GM12878 (cell line): ENCODE results near the gene EMC1.

Experiments used
- CHD1 ChIP-seq: IDR thresholded peaks from 2 replicates; pipeline ENCODE4 v1.6.1; 2012; ENCODE audit warnings: low read depth, low read length, improper control_type of control experiment
- CTCF ChIP-seq, 3 experiments: IDR thresholded peaks in 2 of 3; conservative IDR thresholded peaks in 1 of 3; 2 replicates each; pipeline ENCODE4 v1.5.1; 2011; ENCODE audit warnings: low read depth in 3 of 3, low read length in 3 of 3, mild to moderate bottlenecking in 3 of 3, control low read depth in 2 of 3, moderate library complexity in 2 of 3, inconsistent platforms in 1 of 3, mixed read lengths in 1 of 3; ENCODE audit not compliant: control insufficient read depth in 2 of 3, insufficient read depth in 1 of 3; ENCODE audit errors: extremely low read depth in 1 of 3
- MXI1 ChIP-seq: fragments of 150-350 bp; IDR thresholded peaks from 2 replicates; pipeline ENCODE4 v1.6.1; 2011; ENCODE audit warnings: low read depth, mild to moderate bottlenecking, inconsistent platforms, low read length, improper control_type of control experiment
- NR2C1 ChIP-seq: fragments of 450-650 bp; IDR thresholded peaks from 2 replicates; pipeline ENCODE4 v1.6.1; 2017; ENCODE audit warnings: antibody characterized with exemption, mild to moderate bottlenecking, moderate library complexity
- POLR2A ChIP-seq: IDR thresholded peaks from 2 replicates; pipeline ENCODE4 v1.6.1; 2011; ENCODE audit warnings: low read depth, mild to moderate bottlenecking, low read length
- TBL1XR1 ChIP-seq: IDR thresholded peaks from 2 replicates; pipeline ENCODE4 v1.6.1; 2012; ENCODE audit warnings: low read depth, low read length, improper control_type of control experiment
- TF ChIP-seq, protein P1 (sequence below): IDR thresholded peaks from 2 replicates; pipeline ENCODE4 v1.6.1; 2012; ENCODE audit warnings: mild to moderate bottlenecking, low read depth, low read length

- TF ChIP-seq CHD1 (no peak), POLR2A (no peak), MXI1 (no peak), CTCF (IDR thresholded peaks at IDR 0.05 in 2 of 3, conservative IDR thresholded peaks at IDR 0.05 in 1 of 3; ENCODE audit: control insufficient read depth in 2 of 3, extremely low read depth in 1 of 3, insufficient read depth in 1 of 3, low read depth in 3 of 3, low read length in 3 of 3) (no peak), TBL1XR1 (no peak), NR2C1 (no peak)
- TF ChIP-seq, protein P1, sequence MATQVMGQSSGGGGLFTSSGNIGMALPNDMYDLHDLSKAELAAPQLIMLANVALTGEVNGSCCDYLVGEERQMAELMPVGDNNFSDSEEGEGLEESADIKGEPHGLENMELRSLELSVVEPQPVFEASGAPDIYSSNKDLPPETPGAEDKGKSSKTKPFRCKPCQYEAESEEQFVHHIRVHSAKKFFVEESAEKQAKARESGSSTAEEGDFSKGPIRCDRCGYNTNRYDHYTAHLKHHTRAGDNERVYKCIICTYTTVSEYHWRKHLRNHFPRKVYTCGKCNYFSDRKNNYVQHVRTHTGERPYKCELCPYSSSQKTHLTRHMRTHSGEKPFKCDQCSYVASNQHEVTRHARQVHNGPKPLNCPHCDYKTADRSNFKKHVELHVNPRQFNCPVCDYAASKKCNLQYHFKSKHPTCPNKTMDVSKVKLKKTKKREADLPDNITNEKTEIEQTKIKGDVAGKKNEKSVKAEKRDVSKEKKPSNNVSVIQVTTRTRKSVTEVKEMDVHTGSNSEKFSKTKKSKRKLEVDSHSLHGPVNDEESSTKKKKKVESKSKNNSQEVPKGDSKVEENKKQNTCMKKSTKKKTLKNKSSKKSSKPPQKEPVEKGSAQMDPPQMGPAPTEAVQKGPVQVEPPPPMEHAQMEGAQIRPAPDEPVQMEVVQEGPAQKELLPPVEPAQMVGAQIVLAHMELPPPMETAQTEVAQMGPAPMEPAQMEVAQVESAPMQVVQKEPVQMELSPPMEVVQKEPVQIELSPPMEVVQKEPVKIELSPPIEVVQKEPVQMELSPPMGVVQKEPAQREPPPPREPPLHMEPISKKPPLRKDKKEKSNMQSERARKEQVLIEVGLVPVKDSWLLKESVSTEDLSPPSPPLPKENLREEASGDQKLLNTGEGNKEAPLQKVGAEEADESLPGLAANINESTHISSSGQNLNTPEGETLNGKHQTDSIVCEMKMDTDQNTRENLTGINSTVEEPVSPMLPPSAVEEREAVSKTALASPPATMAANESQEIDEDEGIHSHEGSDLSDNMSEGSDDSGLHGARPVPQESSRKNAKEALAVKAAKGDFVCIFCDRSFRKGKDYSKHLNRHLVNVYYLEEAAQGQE = no peak
These were observed 40.4 kb downstream of the EMC1 start for GRCh38 chr1:19210772-19211549.
